GM19438 (cell line): Measurements from ENCODE around the gene RIMBP2.

Experiments
- ATAC-seq: cut with Tn5 transposase; IDR thresholded peaks from one replicate; pipeline ENCODE4 v1.9.1; 2021; ENCODE audit warnings: low read depth; ENCODE audit not compliant: unreplicated experiment

RIMBP2 gene

GRCh38 chr12:130436741-130437501, 279.2 kb downstream of the RIMBP2 start:
- ATAC-seq: no peak

- ATAC-seq: no peak
Observed at GRCh38 chr12:130435826-130436225, 280.3 kb downstream of the RIMBP2 start.

GRCh38 chr12:130435331-130435730, 280.8 kb downstream of the RIMBP2 start:
- no peak for ATAC-seq

DNA sequence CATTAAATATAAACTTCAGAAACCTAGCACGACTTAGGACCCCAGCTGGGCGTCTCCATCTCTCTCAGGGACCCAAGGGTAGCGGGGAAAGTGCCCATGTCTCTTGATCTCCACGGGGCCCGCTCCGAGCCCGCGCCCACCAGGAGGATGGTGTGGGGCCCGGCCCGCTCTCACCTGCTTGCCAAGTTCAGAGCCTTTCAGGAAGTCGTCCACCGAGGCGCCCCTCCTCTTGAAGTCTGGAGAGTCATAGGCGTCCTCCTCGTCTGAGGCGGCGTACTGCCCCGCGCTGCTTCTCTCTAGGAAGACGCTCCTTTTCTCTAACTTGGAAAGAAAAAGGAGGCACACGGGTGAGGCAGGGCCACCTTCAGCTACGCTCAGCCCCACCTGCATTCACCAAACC, 281.5 kb downstream of the RIMBP2 start:
- no peak for ATAC-seq

DNA sequence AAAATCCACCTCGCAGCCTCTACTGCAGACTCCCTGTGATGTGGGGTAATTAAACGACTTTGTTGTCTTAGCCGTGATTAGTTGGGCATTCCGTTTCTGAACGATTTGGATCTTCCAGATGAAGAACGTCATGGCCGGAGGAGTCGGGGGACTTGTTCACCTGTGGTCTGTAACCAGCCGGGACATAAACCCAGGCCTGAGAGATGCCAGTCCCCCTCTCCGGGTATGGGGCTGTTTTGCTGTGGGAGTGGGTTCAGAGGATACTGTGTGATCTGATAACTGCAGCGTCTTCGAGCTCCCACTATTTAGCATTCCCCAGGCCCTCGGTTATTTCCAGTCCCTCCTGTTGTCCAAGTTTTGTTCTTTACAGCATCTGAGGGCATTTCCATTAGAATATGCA, 282.3 kb downstream of the RIMBP2 start:
- ATAC-seq: no peak

DNA sequence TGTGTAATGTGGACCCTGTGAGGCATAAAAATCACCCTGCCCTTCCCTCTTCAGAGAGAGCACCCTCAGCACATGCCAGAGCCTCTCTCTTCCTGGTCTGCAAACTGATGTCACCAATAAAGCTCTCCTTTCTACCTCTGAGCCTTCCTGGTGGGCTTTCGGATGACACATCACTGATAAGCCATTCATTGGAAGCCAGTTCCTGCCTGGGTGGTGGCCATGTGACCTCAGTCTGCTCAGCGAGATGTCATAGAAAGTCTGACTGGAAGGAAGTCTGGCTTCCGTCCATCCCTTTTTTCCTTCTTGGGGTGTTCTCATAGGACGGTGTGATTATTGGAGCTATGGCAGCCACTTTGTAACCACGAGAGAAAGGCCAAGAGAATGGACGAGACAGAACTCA, 282.7 kb downstream of the RIMBP2 start:
- no peak for ATAC-seq

DNA sequence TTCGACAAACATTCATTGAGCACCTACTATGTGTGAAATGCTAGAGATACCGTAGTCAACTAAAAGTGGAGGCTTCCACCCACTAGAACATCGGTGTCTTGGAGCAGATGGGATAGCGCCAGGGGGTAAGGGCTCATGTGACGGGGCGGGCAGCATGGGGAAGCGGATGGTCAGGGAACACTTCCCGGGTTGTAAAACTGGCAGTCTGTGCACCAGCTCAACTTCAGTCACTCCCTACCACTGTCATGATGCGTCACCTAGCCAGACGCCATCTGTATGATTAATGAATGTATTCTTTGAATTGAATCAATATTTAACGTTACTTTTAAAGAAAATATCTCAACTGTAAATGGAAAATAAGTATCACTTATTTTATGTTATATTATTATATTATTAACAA, 284.9 kb downstream of the RIMBP2 start:
- no peak for ATAC-seq

DNA sequence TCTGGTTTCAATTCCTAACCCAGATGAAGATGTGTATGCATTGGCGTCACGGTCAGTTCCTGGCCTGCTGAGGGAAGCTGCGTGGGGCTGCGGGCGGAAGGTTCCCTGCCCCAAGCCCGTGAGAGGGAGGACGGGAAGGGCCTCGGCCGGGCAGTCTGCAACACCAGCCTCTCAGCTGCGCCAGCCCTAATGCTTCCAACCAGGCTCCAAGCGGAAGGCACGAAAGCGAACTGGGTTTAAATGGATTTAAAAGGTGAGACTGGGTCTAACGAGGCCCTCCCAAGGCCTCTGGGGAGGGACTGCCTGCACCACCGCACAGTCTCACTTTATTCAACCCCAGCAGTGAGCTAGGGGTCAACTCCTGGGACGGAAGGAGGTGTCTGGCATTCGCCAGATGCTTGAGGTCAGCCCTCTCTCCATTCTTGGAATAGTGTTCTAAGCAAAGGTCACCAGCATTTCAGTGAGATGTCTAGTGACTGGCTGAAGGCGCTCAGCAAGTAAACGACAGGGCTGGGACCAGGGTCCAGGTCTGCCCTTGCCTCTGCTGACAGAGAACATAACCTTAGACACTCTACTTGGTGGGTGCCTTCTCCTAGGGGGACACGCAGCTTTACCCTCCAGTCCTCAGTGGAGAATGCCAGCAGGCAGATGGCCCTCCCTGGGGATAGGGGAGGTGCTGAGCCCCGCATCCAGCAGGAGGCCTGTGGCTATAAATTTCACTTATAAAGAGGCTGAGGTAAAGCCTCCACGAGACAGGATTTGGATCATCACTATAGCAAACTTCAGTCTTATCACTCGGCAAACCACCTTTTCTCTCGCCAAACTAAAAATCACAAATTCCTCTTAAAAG, 286.2 kb downstream of the RIMBP2 start:
- no peak for ATAC-seq

GRCh38 chr12:130428116-130428515, 288.0 kb downstream of the RIMBP2 start:
- no peak for ATAC-seq

- no peak for ATAC-seq
Observed at GRCh38 chr12:130427381-130427887, 288.7 kb downstream of the RIMBP2 start.

DNA sequence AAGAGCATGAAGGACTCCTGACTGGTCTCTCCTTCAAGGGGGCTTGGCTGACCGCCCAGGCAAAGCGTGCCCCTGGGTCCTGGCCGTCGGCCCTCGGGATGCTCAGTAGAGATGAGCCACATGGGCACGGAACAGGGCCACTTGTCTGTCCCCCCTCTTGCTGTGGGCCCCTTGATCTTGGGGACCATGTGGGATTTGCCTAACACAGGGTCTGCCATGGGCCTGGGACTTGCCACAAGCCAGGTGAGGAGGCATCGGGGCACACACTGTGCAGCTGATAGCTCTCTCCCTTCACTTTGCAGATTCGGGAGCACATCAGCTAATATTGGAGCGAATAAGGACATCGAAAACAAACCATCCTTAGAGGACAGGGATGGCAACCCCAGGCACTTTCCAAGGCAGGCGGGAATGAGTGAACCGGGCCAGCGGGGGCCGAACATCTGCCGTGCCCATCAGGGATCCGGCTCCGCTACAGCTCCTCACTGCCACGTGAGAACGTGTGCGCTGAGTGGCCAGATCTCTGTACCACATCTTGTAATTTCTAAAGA, 290.3 kb downstream of the RIMBP2 start:
- ATAC-seq: no peak

- no peak for ATAC-seq
Observed at GRCh38 chr12:130424858-130425697, 291.0 kb downstream of the RIMBP2 start.

DNA sequence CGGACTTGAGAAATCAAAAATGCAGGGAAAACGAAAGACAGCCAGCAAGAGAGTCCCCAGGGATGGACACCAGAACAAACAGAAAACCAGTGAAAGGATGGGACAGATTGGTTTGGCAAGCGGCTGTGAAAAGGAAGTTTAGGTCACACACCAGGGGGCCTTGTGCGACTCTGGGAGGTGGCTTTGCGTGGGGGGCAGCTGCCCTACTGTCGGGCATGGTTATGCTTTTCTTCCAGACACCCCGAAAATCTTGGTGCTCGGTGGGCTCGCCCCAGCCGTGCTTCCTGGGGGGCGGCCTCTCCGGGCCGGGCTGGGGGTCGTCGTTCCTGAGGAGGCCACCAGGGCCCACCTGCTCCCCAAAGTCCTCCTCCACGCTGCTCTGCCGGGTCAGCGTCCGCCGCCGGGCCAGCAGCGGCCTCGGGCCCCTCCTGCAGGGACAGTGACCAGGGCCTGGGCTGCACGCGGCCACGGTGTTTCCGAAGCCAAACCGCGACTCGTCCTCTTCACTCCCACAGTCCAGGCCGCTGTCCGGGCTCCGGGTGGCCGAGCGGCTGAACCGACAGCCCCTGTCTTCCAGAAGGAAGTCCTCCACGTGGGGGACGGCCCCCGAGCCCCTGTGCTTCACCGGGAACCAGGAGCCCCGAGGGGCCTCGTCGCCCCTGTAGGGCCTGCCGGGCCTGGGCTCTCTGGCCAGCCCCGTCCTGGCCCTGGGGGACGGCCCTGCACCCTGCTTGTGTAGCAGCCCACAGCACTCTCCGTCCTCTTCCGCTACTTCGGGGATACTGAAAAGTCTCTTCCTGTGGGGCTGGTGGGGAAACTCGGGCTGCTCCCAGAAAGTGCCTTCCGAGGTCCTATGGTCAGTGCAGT, 291.9 kb downstream of the RIMBP2 start:
- no peak for ATAC-seq

DNA sequence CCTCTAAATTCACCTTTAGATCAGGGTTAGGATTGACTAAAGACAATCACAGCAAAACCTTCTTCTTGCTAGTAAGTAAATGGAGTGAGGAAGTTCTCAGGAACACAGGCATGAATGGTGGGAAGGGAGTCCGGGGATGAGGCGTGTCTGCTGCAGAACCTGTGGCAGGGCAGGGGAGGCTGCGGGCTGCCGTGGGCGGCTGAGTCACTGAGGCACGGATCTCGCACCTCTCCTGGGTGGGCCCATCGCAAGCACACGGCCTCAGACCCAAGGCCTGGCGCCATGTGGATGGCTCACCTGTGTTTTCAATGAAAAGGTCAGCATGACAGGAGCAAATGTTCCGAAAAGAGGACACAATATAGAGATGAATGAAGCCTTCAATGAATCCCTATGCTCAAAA, 293.0 kb downstream of the RIMBP2 start:
- no peak for ATAC-seq

GRCh38 chr12:130422676-130423075, 293.4 kb downstream of the RIMBP2 start:
- no peak for ATAC-seq

DNA sequence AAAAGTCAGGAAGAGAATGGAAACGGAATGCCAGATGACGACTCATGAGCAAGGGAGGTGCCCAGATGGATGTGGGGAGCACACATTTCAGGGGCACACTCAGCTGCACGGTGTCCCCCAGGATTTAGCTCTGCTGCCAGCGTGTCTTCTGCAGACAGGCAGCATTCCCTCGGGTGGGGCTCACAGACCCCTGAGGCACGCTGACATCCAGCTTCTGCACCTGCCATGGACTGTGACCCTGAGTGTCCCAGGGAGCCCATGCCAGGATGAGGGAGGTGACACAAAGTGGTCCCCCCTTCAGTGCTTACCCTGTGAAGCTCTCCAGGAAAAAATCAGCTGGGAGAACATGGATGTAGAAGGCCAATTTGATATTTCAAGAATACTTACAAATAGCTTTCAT, 294.2 kb downstream of the RIMBP2 start:
- ATAC-seq: no peak

DNA sequence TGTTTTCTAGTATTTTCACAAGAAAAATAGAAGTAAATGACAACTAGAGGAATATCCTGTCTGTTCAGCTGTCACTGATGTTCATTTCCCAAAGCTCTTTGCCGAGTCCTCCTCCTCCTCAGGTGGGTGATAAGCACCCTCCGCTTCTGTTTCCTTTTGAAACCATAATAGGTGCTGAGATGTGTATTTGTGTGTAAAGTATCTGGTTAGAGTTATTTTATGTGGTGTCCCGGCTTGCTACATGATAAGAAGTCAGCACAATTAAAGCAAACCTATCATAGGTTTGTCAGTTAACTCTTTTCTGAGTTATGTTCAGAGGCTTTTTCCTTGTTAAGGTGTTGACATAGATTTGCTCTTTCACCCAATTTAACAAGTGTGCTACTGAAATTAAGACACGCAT, 296.0 kb downstream of the RIMBP2 start:
- ATAC-seq: no peak

- no peak for ATAC-seq
Observed at GRCh38 chr12:130419116-130419515, 297.0 kb downstream of the RIMBP2 start.

DNA sequence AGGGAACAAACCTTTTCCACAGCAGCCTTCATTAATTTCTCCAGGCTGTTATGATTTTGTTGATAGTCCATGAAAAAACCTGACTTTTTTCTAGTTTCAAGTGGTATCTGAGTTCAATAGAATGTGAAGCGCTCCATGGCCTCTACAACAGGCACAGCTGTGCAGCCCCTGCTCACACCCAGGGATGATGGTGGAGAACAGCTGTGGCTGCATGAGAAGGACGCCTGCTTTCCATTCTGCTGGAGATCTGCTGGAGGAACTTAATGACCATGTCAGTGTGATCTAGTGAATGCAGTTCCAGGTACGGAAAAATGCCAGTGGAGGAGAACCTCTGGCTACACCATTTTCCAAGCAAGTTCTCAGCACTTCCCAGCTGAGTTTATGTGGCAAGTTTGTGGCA, 297.8 kb downstream of the RIMBP2 start:
- ATAC-seq: no peak

DNA sequence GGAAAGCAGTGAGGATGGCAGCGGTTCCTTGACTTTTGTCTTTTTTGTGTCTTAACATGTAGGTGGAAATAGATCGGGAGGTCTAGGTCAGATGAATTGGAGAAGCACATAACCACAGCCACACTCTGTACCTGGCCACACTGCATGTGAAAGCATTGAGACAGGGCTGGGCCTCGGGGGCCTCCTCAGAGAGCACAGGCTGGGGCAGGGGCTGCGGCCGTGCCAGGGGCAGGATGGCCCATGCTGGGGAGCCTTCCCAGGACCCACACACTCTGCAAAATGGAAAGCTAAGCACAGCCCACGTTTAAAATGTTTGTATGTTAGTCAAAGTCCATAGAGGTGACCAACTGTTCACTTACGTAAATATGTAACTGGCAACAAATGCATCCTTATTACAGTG, 301.7 kb downstream of the RIMBP2 start:
- ATAC-seq: no peak
